ENCODE measurements around the gene SOHLH2.
A peak's percentile ranks its signal among the peaks of the same experiment; 100 is the strongest.

Gene SOHLH2

GRCh38 chr13:36131931-36132297, 82.4 kb downstream of the SOHLH2 start:
- TF ChIP-seq GATA1 (IDR thresholded peaks at IDR 0.05; ENCODE audit: low read depth, low read length) (no peak), POLR2A (IDR thresholded peaks at IDR 0.05; ENCODE audit: low read length) (no peak)

DNA sequence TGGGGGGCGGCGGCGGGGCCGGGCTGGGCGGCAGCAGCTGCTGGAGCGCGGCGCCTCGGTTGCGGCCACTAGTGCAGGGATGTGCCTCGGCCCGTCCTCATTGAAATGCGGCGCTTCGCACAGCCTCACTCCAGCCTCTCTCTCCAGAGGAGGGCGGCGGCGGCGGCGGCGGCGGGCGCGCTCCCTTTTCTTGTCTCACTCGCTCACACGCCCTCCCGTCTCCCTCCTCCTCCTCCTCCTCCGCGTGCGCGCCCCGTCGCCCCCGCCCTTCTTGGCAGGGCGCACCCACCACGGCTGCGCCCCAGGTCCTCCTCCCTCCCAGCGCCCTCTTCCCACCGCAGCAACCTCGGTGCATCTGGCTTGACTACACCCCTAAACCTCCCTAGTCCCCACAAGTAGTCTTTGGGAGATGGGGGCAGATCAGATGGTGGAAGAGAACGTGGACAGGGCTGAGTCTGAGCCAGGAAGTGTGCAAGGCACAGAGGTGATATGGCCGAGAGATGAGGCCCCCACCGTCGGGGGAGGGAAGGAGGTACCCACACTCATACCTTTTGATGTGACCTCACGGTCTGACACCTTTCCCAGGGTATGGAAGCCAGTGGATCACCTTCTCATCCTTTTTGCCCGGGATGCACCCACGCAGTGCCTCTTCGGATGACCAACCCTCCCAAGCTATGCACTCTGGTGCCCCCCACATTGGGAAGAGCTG, 83.0 kb downstream of the SOHLH2 start, which contains the start of gene DCLK1:
Gene DCLK1 (minus strand): TSS at position 161 of the 709 bp plus-strand sequence.
- TF ChIP-seq GATA1 (IDR thresholded peaks at IDR 0.05; ENCODE audit: low read depth, low read length) (no peak), POLR2A (IDR thresholded peaks at IDR 0.05; ENCODE audit: low read length) (no peak)
- DNase-seq: peak; percentile 35 to 41

More at GRCh38 chr13:36131931-36132297, 82.4 kb downstream of the SOHLH2 start:
- DNase-seq: no peak

DNA sequence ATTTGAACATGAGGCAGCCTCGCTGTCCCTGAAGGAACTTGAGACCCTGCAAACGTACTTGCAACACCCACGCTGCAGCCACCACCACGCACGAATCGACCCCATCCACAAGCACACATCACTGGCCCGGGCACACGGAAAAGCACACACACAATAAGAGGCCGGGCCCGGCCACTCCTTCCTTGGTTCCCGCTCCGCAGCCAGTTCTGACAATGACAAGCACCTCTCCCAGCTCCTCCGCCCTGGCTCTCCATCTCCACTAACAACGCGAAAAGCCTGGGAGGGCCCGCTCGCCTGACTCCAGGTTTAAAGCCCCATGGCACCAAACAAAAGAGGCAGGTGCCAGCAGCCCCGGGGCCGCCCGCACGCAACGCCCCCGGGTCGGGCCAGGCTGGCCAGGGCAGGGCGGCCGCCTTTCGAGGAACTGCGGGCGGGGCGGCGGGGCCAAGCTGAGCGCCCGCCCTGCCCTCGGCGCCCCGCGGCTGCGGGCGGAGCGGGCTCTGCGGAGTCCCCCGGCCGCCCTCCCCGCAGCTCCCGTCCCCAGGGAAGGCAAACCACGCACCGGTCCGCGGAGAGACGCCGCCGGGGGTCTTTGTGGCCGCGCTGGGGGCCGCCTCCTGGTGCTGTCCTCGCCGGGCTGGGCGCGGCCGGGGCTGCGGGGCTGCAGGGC, 83.7 kb downstream of the SOHLH2 start:
- peak in 1 of 2 experiments; percentile 3 for DNase-seq
- no peak for TF ChIP-seq GATA1 (IDR thresholded peaks at IDR 0.05; ENCODE audit: low read depth, low read length)
- no peak for TF ChIP-seq POLR2A (IDR thresholded peaks at IDR 0.05; ENCODE audit: low read length)

- TF ChIP-seq POLR2A (IDR thresholded peaks at IDR 0.05; ENCODE audit: low read length) (no peak), GATA1 (IDR thresholded peaks at IDR 0.05; ENCODE audit: low read depth, low read length) (no peak)
- no peak for DNase-seq
Measured at GRCh38 chr13:36130193-36130551, 84.2 kb downstream of the SOHLH2 start.

DNA sequence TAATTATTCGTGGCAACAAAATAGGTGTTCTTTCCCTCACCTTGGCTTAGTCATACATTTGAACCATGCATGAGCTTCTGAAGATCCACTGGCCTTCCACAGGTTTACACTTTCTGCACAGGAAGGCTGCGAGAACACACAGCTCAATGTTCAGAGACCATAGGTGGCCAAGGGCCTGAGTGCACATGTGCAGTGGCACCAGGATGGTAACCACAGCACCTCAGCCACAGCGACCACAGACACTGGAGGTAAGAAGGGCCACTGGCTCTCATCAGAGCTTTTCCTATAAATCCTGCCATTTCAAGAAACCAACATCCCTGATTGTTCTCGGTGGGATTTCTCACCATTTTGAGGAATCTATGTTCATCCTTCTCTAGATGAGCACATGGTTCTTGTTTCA, 84.8 kb downstream of the SOHLH2 start:
- no peak for TF ChIP-seq POLR2A (IDR thresholded peaks at IDR 0.05; ENCODE audit: low read length)
- no peak for TF ChIP-seq GATA1 (IDR thresholded peaks at IDR 0.05; ENCODE audit: low read depth, low read length)
- DNase-seq: no peak

DNA sequence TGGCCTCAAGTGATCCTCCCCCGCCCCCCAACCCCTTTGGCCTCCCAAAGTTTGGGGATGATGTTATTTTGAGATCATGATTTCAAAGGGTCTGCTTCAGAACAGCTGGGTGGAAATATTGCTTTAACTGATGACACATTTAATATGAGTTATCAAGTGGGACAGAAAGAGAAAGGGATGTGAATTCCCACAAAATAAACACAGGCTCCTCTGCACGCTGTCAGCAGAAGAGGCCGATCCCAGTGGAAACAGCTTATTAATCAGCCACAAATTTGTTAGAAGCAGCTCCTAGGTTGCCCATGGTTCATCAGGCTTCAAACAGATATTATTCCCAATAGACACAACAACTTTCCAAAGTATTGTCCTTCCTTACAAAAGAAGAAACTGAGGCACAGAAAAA, 87.9 kb downstream of the SOHLH2 start:
- TF ChIP-seq GATA1 (IDR thresholded peaks at IDR 0.05; ENCODE audit: low read depth, low read length): no peak
- TF ChIP-seq POLR2A (IDR thresholded peaks at IDR 0.05; ENCODE audit: low read length): no peak
- no peak for DNase-seq

DNA sequence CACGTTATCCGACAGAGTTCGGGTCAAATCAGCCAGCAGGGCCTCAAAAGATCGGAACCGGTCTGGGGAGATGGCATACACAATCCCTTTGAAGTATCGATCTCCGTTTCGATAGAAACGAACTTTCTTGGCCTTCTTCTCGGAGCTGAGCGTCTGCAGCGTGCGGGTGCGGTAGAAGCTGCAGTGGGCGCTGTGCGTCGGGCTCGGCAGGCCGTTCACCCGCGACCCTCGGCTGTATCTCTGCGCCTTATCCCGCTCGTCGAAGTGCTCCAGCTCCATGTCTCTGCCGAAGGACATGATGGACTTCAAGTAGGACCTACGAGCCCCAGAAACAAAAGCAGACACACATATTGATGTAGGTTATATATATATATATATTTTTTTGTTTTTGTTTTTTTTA, 88.5 kb downstream of the SOHLH2 start:
- TF ChIP-seq GATA1 (IDR thresholded peaks at IDR 0.05; ENCODE audit: low read depth, low read length): no peak
- no peak for TF ChIP-seq POLR2A (IDR thresholded peaks at IDR 0.05; ENCODE audit: low read length)

DNA sequence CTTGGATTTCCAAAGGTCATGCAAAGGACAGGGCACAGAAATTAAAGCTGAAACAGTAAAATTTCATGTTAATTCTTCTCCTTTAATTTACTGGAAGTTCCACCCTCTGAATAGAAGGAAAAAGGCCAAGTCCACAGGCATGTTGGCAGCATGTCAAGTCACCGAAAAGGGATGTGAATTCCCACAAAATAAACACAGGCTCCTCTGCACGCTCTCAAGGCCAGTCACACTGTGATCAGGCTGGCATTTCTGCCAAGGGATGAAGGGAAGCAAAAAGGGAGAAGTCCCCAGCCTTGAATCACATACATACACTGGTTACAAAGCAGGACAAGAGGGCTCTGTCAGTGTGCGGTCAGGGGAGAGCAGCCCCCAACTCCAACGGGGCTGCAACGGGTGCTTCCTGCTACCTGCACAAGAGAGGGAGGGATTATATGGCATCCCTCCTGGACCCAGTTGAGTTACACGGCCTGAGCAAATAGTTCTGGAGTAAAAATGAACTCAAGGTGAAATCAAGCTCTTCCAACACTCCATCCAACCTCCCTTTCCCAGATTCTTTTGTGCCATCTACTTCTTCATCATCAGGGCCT, 90.0 kb downstream of the SOHLH2 start:
- DNase-seq: no peak
- TF ChIP-seq GATA1 (IDR thresholded peaks at IDR 0.05; ENCODE audit: low read depth, low read length): no peak
- no peak for TF ChIP-seq POLR2A (IDR thresholded peaks at IDR 0.05; ENCODE audit: low read length)

More for the DNA sequence above, 88.5 kb downstream of the SOHLH2 start:
- DNase-seq: no peak
